GM12874 (cell line): ENCODE data around the gene RBBP8NL.

Experiments used
- TF ChIP-seq, protein P1 (sequence below): IDR thresholded peaks from 2 replicates; pipeline ENCODE4 v1.5.1; 2011; ENCODE audit warnings: low read depth, mild to moderate bottlenecking, control low read depth, low read length, moderate library complexity; ENCODE audit not compliant: insufficient read depth

RBBP8NL gene

DNA sequence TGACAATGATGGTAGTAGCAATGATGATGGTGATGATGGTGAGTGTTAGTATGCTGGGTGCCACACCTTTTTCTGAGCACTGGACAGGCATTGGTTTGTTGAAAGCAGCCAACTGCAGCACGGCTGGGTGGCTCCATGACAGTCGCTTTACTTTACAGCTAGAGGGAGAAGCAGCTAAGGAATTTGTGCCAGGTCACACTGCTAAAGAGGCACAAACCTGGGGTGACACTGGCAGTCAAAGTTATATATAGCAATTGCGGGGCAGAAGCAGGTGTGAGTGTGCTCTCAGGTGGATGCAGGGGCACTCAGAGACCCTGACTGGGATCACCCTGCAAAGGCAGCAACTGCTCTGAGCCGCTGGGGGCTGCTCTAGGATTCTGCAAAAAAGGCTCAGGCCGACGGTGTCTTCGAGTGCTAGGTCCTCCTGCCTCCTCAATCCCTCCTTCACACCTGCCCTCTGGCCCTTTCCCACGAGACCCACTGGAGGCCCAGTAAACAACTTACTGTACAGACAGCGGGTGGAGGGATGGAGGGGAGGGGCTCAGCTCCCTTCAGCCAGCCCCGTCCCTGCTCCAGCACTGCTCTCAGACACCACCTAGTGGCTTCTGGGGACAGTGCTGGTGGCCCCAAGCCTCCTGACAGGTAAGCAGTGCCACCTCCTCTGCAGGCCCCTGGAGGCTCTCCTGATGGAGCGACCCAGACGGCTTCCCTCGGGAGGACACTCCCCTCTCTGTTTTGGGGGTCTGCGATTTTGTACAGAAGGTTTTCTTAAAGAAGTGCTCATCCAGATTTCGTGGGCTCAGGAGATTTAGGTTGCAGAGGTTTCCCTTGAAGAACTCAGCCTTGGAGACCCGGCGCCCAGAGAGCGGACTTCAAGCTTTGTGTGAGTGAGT, 44.8 kb downstream of the RBBP8NL start:
- TF ChIP-seq, protein P1, sequence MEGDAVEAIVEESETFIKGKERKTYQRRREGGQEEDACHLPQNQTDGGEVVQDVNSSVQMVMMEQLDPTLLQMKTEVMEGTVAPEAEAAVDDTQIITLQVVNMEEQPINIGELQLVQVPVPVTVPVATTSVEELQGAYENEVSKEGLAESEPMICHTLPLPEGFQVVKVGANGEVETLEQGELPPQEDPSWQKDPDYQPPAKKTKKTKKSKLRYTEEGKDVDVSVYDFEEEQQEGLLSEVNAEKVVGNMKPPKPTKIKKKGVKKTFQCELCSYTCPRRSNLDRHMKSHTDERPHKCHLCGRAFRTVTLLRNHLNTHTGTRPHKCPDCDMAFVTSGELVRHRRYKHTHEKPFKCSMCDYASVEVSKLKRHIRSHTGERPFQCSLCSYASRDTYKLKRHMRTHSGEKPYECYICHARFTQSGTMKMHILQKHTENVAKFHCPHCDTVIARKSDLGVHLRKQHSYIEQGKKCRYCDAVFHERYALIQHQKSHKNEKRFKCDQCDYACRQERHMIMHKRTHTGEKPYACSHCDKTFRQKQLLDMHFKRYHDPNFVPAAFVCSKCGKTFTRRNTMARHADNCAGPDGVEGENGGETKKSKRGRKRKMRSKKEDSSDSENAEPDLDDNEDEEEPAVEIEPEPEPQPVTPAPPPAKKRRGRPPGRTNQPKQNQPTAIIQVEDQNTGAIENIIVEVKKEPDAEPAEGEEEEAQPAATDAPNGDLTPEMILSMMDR = peak; percentile 98

DNA sequence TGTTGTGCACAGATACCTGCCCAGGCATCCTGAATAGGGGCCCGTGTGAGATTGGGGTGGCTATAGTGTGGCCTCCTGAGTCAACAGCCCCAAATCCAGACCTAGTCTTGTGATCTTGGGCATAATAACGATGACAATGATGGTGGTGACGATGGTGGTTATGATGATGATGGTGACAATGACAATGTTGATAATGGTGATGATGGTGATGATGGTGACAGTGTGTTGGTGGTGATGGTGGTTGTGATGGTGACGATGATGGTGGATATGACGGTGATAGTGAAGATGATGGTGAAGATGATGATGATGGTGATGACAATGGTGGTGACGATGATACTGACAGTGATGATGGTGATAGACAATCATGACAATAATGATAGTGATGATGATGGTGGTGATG, 45.5 kb downstream of the RBBP8NL start:
- TF ChIP-seq, protein P1 = no peak

DNA sequence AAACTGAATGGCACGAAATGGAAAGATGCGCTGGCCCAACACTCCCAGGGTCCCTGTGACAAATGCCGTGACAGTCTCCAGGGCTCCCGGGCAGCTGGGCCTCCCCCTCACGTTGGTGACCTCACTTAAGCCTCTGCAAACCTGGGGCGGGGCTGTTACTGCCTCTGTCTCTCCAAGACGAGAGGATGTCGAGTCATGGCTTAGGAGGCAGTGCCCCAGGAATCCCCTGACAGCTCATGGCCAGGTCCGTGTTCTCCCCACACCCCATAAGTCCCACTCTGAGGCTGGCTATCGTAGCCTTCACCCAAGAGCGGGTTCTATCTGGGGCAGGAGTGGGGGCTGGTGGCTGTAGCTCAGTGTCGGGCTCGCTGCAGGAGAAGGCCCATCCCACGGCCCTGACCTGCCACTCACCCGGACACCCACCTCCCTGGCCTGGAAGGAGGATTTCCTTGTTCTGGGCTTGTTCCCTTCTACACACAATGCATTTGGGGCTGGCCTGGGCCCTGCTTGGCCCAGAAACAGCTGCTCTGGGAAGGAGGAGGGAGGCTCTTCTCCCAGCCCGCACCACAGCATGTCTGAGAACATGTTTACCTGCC, 46.0 kb downstream of the RBBP8NL start:
- TF ChIP-seq, protein P1 = no peak

DNA sequence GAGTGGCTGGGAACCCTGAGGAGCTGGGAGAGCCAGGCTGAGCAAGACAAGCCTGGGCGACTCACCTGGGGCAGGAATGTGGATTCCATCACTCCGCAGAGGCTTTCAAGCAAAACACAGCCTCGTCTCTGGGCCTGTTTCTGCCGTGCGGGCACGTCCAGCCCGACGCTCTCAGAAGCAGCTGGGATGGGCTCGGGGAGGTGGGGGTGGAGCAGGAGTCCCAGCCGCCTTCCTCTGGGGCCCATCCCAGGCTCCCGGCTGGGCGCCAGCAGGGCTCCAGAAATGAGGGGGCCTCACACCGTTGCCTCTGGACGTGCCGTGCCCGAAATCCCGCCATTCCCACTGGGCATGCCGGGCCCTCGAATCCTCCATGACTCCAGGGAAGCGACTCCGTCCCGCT, 49.1 kb downstream of the RBBP8NL start:
- TF ChIP-seq, protein P1 = no peak

DNA sequence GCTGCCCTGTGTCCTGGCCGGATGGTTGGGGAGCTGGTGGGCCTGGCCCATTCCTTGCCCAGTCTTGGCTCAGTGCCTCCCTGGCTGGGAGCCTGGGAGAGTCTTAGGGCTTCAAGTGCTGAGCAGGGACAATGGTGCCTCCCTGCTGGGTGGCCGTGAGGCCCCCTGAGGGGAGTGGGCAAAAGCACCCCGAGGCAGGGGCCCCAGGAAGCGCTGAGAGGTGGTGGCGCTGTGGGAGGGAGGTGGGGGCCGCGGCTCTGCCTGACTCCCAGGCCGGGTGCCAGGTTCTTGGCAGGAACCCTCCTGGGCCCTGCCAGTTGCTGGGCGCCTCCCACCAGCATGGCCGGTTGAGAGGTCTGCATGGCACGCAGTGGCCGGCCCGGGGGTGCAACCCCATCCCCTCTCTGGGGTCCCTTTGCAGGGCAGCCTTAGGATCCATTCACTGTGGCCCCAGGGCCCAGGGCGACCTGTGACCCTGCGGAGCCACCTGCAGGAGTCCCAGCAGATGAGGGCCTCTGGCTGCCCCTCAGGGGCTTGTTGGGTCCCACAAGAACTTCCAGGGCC, 49.6 kb downstream of the RBBP8NL start:
- TF ChIP-seq, protein P1 = no peak

DNA sequence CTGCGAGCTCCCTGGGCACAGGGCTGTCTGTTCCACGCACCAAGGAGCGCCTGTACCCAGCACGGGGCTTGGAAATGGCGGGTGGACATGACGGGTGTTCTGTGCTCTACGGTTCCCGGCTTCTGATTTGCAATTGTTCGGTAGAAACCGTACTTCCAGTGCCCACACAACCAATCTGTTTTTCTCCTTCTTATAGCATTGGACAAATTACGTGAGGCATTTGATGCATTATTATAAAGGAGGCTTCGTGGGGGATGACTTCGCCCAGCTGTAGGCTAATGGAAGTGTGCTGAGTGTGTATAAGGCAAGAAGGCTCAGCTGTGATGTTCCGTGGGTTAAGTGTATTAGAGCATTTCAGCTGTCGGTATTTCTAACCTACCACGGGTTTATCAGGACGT, 50.3 kb downstream of the RBBP8NL start:
- TF ChIP-seq, protein P1 = no peak
